ENCODE results near the gene SPINK6.

- TF ChIP-seq CTCF (IDR thresholded peaks at IDR 0.05; ENCODE audit: control extremely low read depth in 1 of 3, insufficient read depth in 1 of 3, low read depth in 1 of 3, low read length in 3 of 3), result no peak
- TF ChIP-seq RNF2 (IDR thresholded peaks at IDR 0.05; ENCODE audit: borderline replicate concordance, low read depth, low read length, missing control alignments, poor library complexity, severe bottlenecking), result no peak
- no peak for TF ChIP-seq TAF1 (IDR thresholded peaks at IDR 0.05; ENCODE audit: low read depth, low read length)
- TF ChIP-seq YY1 (IDR thresholded peaks at IDR 0.05; ENCODE audit: low read depth, low read length), result no peak
- TF ChIP-seq, protein P1, sequence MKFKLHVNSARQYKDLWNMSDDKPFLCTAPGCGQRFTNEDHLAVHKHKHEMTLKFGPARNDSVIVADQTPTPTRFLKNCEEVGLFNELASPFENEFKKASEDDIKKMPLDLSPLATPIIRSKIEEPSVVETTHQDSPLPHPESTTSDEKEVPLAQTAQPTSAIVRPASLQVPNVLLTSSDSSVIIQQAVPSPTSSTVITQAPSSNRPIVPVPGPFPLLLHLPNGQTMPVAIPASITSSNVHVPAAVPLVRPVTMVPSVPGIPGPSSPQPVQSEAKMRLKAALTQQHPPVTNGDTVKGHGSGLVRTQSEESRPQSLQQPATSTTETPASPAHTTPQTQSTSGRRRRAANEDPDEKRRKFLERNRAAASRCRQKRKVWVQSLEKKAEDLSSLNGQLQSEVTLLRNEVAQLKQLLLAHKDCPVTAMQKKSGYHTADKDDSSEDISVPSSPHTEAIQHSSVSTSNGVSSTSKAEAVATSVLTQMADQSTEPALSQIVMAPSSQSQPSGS (IDR thresholded peaks at IDR 0.05; ENCODE audit: low read length), result no peak
- no peak for TF ChIP-seq POLR2A (IDR thresholded peaks at IDR 0.05; ENCODE audit: control extremely low read depth in 1 of 2, low read depth in 2 of 2, low read length in 2 of 2)
- TF ChIP-seq BRCA1 (IDR thresholded peaks at IDR 0.05; ENCODE audit: low read depth, low read length), result no peak
These were observed 5.4 kb downstream of the SPINK6 start for GRCh38 chr5:148208226-148208625.

Measured in H1 (cell line).